ENCODE results near the gene PPIP5K1. TPM values are rescaled to one million over a fixed set of nuclear protein-coding genes. Genes with fewer than 3 reads are reported as not detected.
"Not testable (repeated sequence)": the region's sequence is repeated elsewhere in the genome, so short reads cannot be mapped to it uniquely, and the experiment has no call there.

Gene PPIP5K1
- 50.9 and 62.4 TPM in 2 replicates for total RNA-seq (2021)
- Bru-seq, nascent RNA, result percentile 45 among the genes with signal in this experiment
- percentile 46 among the genes with signal in this experiment for BruChase-seq, experiment 1, labeled RNA remaining after a 2-hour chase
- percentile 45 among the genes with signal in this experiment for BruChase-seq, experiment 2, labeled RNA remaining after a 6-hour chase
- long read RNA-seq, partial matches to known transcripts, result 3 of 12 reads
- long read RNA-seq, other reads (novel, unspliced or antisense), result 9 of 12 reads

DNA sequence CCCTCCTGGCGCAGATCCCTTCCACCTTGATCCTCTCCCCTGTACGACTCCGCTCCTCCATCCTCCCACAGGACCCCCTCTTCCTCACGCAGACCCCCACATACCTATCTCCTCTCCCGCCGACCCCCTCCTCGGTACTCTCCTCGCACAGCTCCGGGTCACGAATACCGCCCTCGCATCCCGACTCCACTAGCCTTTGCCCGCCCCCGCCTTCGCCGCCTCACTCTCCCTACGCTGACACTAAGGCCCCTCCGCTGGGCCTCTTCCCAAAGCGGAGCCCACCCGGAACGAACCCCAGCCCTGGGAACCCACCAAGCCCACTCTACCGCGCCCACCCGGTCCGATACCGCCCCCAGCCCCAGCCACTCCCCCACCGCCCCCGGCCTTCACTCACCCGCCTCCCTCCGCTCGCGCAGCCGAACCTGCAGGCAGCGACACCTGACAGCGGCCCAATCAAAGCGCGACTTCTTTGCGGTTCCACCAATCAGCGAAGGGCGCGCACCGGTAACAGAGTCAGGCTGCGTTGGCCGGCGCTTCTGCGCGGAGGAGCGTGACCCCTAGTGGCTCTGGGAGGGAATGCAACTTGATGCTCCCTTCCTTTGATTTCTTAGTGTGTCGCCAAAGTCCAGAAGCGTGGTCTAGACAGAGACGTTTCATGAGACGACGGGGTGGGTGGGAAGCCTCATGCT lies at the start of gene PPIP5K1:
TSS of gene PPIP5K1 (minus strand) at position 431 of the 689 bp plus-strand sequence. CDS start 5,704 bp downstream, outside the sequence.
- H4K20me1 ChIP-seq (ENCODE audit: insufficient read depth); BruUV-seq (replicated peaks); H3K27me3 ChIP-seq (ENCODE audit: insufficient read depth, low read depth); POLR2A ChIA-PET (ENCODE audit: unreplicated experiment); H3K4me1 ChIP-seq (replicated peaks; ENCODE audit: insufficient read depth); H2AFZ ChIP-seq; H3K4me3 ChIP-seq; H3K79me2 ChIP-seq (ENCODE audit: low read depth); CTCF ChIA-PET; intact Hi-C loops (cut with micrococcal nuclease; ENCODE audit: unreplicated experiment); H3F3A ChIP-seq (ENCODE audit: insufficient read depth, low read depth); H3K9me3 ChIP-seq (ENCODE audit: insufficient read depth, low read depth); H3K4me2 ChIP-seq; DNase-seq; H3K9me2 ChIP-seq (ENCODE audit: insufficient read depth); H3K36me3 ChIP-seq (ENCODE audit: low read depth); H3K27ac ChIP-seq: not testable (repeated sequence)

DNA sequence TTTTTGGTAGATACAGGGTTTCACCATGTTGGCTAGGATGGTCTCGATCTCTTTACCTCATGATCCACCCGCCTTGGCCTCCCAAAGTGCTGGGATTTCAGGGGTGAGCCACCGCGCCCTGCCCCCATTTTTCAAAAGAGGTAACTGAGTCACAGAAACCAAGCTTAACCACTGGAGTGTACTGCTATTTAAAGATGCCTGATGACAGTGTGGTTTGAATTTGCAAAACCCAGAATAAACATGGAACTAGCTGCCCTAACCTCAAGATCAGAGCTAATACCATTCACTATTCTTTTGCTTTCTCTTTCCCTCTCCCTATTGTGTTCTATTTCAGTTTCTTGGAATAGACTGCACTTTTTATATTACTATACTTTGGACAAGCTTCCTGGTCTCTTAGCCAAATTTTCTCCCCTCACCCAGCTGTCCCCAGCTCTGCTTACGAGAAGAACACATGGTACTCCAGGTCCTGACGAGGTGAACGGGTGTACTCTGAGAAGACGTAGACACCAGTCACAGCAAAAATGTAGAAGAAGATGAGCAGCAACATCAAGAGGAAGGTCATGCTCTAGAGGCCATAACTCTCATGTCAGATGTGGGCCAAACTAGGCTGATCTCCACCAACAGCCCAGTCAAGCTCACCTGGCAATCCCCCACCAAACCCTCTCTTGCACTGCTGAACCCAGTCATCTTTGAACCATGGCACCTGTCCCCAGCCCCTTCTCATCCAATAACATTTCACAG lies 48.6 kb upstream of the PPIP5K1 start:
- H3K36me3 ChIP-seq (ENCODE audit: low read depth); H2AFZ ChIP-seq; intact Hi-C loops (cut with micrococcal nuclease; ENCODE audit: unreplicated experiment); BruUV-seq (replicated peaks); H3K27me3 ChIP-seq (ENCODE audit: insufficient read depth, low read depth); POLR2A ChIA-PET (ENCODE audit: unreplicated experiment); H3K27ac ChIP-seq; H3K4me2 ChIP-seq; H3K9me3 ChIP-seq (ENCODE audit: insufficient read depth, low read depth); DNase-seq; H3K79me2 ChIP-seq (ENCODE audit: low read depth); H3K9me2 ChIP-seq (ENCODE audit: insufficient read depth); H3K4me3 ChIP-seq; H3K4me1 ChIP-seq (replicated peaks; ENCODE audit: insufficient read depth); CTCF ChIA-PET; H3F3A ChIP-seq (ENCODE audit: insufficient read depth, low read depth); H4K20me1 ChIP-seq (ENCODE audit: insufficient read depth): not testable (repeated sequence)

DNA sequence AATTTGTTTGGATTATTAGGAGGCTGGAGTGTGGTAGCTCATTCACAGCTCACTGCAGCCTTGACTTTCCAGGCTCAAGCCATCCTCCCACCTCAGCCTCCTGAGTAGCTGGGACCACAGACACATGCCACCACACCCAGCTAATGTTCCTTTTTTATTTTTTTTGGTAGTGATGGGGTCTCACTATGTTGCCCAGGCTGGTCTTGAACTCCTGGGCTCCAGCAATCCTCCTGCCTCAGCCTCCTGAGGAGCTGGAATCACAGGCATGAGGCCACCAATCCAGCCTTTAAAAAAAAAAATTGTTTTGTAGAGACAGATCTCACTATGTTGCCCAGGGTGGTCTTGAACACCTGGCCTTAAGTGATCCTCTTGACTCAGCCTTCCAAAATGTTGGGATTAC lies 36.9 kb upstream of the PPIP5K1 start:
- intact Hi-C loops (cut with micrococcal nuclease; ENCODE audit: unreplicated experiment); H3F3A ChIP-seq (ENCODE audit: insufficient read depth, low read depth); H2AFZ ChIP-seq; H3K4me2 ChIP-seq; H3K9me3 ChIP-seq (ENCODE audit: insufficient read depth, low read depth); H3K36me3 ChIP-seq (ENCODE audit: low read depth); H3K4me3 ChIP-seq; BruUV-seq (replicated peaks); H3K4me1 ChIP-seq (replicated peaks; ENCODE audit: insufficient read depth); DNase-seq; H4K20me1 ChIP-seq (ENCODE audit: insufficient read depth); H3K27ac ChIP-seq; POLR2A ChIA-PET (ENCODE audit: unreplicated experiment); H3K79me2 ChIP-seq (ENCODE audit: low read depth); H3K9me2 ChIP-seq (ENCODE audit: insufficient read depth); H3K27me3 ChIP-seq (ENCODE audit: insufficient read depth, low read depth); CTCF ChIA-PET: not testable (repeated sequence)

DNA sequence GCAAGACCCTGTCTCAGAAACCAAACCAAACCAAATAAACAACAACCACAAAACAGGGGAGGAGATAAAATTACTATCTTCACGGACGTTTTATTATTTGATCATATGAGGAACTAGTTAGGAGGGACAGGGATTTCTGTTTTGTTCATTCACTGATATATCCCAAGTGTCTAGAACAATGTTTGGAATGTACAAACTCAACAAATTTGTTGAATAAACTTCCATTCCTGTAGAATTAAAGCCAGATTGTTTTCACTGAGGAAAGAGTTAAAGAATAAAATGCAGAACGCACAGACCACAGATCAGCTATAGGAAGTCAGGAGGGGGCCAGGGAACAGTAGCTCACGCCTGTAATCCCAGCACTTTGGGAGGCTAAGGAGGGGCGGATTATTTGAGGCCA lies 35.1 kb upstream of the PPIP5K1 start:
- POLR2A ChIA-PET (ENCODE audit: unreplicated experiment), result no interaction called here
- CTCF ChIA-PET, result no interaction called here
- TF ChIP-seq EZH2 (IDR thresholded peaks at IDR 0.05; ENCODE audit: low read depth), result no peak
- TF ChIP-seq, protein P1, sequence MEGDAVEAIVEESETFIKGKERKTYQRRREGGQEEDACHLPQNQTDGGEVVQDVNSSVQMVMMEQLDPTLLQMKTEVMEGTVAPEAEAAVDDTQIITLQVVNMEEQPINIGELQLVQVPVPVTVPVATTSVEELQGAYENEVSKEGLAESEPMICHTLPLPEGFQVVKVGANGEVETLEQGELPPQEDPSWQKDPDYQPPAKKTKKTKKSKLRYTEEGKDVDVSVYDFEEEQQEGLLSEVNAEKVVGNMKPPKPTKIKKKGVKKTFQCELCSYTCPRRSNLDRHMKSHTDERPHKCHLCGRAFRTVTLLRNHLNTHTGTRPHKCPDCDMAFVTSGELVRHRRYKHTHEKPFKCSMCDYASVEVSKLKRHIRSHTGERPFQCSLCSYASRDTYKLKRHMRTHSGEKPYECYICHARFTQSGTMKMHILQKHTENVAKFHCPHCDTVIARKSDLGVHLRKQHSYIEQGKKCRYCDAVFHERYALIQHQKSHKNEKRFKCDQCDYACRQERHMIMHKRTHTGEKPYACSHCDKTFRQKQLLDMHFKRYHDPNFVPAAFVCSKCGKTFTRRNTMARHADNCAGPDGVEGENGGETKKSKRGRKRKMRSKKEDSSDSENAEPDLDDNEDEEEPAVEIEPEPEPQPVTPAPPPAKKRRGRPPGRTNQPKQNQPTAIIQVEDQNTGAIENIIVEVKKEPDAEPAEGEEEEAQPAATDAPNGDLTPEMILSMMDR (conservative IDR thresholded peaks at IDR 0.05), result no peak

DNA sequence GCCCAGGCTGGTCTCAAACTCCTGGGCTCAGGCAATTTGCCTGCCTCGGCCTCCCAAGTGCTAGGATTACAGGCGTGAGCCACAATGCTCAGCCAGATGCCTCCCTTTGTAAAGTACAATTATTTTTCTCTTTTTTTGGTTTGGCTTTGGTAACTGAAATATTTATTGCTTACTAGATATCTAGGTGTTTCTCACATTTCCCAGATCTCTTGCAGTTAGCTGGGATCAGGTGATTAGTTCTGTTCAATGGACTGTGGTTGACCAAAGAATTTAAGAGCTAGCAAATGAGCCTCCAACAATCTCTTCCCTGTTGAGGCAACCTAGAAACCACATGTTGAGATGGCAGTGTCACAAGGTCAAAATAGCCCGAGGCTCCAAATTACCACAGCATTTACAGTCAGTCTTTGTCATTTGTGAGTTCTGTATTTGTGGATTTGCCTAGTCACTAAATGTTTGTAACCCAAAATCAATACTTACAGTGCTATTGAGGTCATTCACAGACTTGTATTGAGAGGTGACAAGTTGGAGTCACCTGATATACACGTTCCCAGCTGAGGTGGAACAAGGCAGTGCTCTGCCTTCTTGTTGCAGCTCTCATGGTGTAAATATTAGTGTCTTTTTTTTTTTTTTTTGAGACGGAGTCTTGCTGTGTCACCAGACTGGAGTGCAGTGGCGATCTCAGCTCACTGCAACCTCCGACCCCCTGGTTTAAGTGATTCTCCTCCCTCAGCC lies 32.2 kb upstream of the PPIP5K1 start:
- BruUV-seq (replicated peaks); H3K9me2 ChIP-seq (ENCODE audit: insufficient read depth); H3K36me3 ChIP-seq (ENCODE audit: low read depth); intact Hi-C loops (cut with micrococcal nuclease; ENCODE audit: unreplicated experiment); POLR2A ChIA-PET (ENCODE audit: unreplicated experiment); CTCF ChIA-PET; H2AFZ ChIP-seq; H3F3A ChIP-seq (ENCODE audit: insufficient read depth, low read depth); H3K79me2 ChIP-seq (ENCODE audit: low read depth); H3K9me3 ChIP-seq (ENCODE audit: insufficient read depth, low read depth); H3K4me3 ChIP-seq; H3K27me3 ChIP-seq (ENCODE audit: insufficient read depth, low read depth); H3K4me1 ChIP-seq (replicated peaks; ENCODE audit: insufficient read depth); H4K20me1 ChIP-seq (ENCODE audit: insufficient read depth): not testable (repeated sequence)
- H3K4me2 ChIP-seq, result peak overlapping the region; percentile 49; the same call in 1 of the 2 replicates
- H3K27ac ChIP-seq, result peak overlapping the region; percentile 42
- DNase-seq, result peak in 1 of 2 experiments; percentile 82

More for the DNA sequence above, 35.1 kb upstream of the PPIP5K1 start:
- Histone ChIP-seq H3K27me3 (ENCODE audit: insufficient read depth, low read depth) (no peaks in the 10 kb centered on the region), H3K79me2 (ENCODE audit: low read depth) (no peaks in the 10 kb centered on the region), H2AFZ (no peak overlapping the region), H3K36me3 (ENCODE audit: low read depth) (no peaks in the 10 kb centered on the region), H4K20me1 (ENCODE audit: insufficient read depth) (no peaks in the 10 kb centered on the region), H3F3A (ENCODE audit: insufficient read depth, low read depth) (no peaks in the 10 kb centered on the region; the same call in 1 of the 2 replicates), H3K9me2 (ENCODE audit: insufficient read depth) (no peaks in the 10 kb centered on the region), H3K4me3 (no peak overlapping the region), H3K27ac (no peak overlapping the region), H3K9me3 (ENCODE audit: insufficient read depth, low read depth) (no peaks in the 10 kb centered on the region), H3K4me1 (replicated peaks; ENCODE audit: insufficient read depth) (peaks cover 10% of the 10 kb centered on the region), H3K4me2 (no peak overlapping the region)
- intact Hi-C loops (cut with micrococcal nuclease; ENCODE audit: unreplicated experiment), result no loop called here
- DNase-seq, result no peak
- no TSS peak for BruUV-seq (replicated peaks)

DNA sequence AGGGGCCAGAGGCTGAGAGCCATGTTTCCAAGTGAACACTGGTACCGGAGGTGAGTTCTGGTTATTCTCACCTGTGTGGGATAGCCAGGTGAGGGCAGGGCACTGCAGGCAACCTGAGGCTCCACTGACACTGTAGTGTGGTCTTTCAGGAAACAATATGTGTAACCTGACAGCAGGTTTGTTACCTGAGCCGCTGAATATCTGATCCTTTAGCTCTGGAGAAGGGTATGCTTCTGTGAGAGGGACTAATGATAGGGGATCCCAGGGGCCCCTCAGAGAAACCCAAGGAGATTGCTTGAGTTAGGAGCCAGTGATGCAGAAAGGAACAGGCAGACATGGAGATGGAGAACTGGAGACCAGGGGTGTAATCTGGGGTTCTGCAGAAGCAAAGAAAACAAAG lies 28.7 kb upstream of the PPIP5K1 start, which contains the start of gene STRC:
TSS of gene STRC (minus strand) at position 101 of the 400 bp plus-strand sequence. CDS start at position 23, 78 bp downstream.
- H3K9me3 ChIP-seq (ENCODE audit: insufficient read depth, low read depth); H3K79me2 ChIP-seq (ENCODE audit: low read depth); CTCF ChIA-PET: not testable (repeated sequence)

More for the DNA sequence above, 28.7 kb upstream of the PPIP5K1 start, which contains the start of gene STRC:
- H3K9me2 ChIP-seq (ENCODE audit: insufficient read depth); intact Hi-C loops (cut with micrococcal nuclease; ENCODE audit: unreplicated experiment); DNase-seq; POLR2A ChIA-PET (ENCODE audit: unreplicated experiment); H3K27me3 ChIP-seq (ENCODE audit: insufficient read depth, low read depth); H3K4me1 ChIP-seq (replicated peaks; ENCODE audit: insufficient read depth); BruUV-seq (replicated peaks); H3K4me2 ChIP-seq; H3F3A ChIP-seq (ENCODE audit: insufficient read depth, low read depth); H2AFZ ChIP-seq; H4K20me1 ChIP-seq (ENCODE audit: insufficient read depth); H3K4me3 ChIP-seq; H3K27ac ChIP-seq; H3K36me3 ChIP-seq (ENCODE audit: low read depth): not testable (repeated sequence)
